Neural progenitor cell (in vitro differentiated cells): ENCODE measurements around the gene ZNF630.
"Not testable (repeated sequence)": the region's sequence is repeated elsewhere in the genome, so short reads cannot be mapped to it uniquely, and the experiment has no call there.

Experiments
- CTCF ChIP-seq: fragments of 200-600 bp; sonication (generic); IDR thresholded peaks from 2 replicates; pipeline ENCODE4 v1.5.1; 2017; ENCODE audit warnings: antibody characterized with exemption, mild to moderate bottlenecking
- EZH2 ChIP-seq: fragments of 200-600 bp; sonication (generic); IDR thresholded peaks from 2 replicates; pipeline ENCODE4 v1.6.1; 2017; ENCODE audit warnings: antibody characterized with exemption, mild to moderate bottlenecking, moderate library complexity

DNA sequence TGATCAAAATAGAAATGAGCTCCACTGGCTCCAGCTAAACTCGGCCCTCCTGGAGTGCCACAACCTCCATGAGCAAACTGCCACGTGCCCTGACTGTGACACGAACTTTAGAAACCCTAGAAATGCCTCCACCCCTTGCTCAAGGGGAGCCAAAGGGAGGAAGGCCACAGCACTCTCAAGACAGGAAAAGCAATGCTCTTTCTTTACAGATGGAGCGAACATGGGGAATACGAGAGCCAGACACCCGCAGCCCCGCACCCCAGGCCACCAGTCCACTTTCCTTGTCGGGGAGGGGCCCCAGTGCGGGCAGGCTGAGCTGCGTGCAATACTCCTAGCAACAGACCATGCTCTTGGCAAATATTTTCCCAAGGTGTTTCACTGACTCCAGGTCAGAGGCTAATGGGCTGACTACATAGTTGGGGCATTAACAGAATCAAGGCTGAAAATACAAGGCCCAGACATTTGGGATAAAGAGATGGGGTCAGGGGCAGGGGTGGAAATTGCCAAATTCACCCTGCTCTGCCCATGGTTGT is 40.7 kb downstream of the ZNF630 start:
- not testable (repeated sequence) for TF ChIP-seq CTCF, EZH2
